HG02885 (cell line): ENCODE data around the gene QRSL1.

Experiments used
- ATAC-seq: cut with Tn5 transposase; IDR thresholded peaks from one replicate; pipeline ENCODE4 v1.9.1; 2021; ENCODE audit warnings: mild to moderate bottlenecking; ENCODE audit not compliant: unreplicated experiment, poor library complexity

QRSL1 gene

GRCh38 chr6:106716966-106717365 is 87.6 kb downstream of the QRSL1 start:
- ATAC-seq: no peak
